AG04450 (cell line): Measurements from ENCODE around the gene RNF144B. TPM values are rescaled to one million over a fixed set of nuclear protein-coding genes. Genes with fewer than 3 reads are reported as not detected.
"Not testable (repeated sequence)": the region's sequence is repeated elsewhere in the genome, so short reads cannot be mapped to it uniquely, and the experiment has no call there.

Source experiments
- CTCF ChIA-PET: fragments of 300-600, 350-600 bp; formaldehyde crosslinking; extraction: SDS; loops from one replicate; lab custom pipeline; 2022; ENCODE audit warnings: antibody characterized with exemption, inconsistent platforms; lab: Charles Lee
- POLR2A ChIA-PET: fragments of 350-600 bp; formaldehyde crosslinking; extraction: SDS; loops from one replicate; lab custom pipeline; 2021; ENCODE audit warnings: antibody characterized with exemption, inconsistent platforms; lab: Yijun Ruan, JAX
- DNase-seq: peaks from one replicate; pipeline ENCODE4 v3.0.0-alpha.2; 2011; ENCODE audit warnings: low read depth, low spot score
- H3K27ac ChIP-seq: one replicate; pipeline ENCODE4 v1.5.1; 2012; ENCODE audit warnings: low read depth, low read length, control low read depth
- H3K27me3 ChIP-seq: one replicate; pipeline ENCODE4 v1.6.0; 2012; ENCODE audit warnings: low read length; ENCODE audit not compliant: control insufficient read depth, insufficient read depth
- H3K4me3 ChIP-seq: 2 replicates; pipeline ENCODE4 v1.5.1; 2011; ENCODE audit warnings: mild to moderate bottlenecking, low read depth, low read length, control low read depth
- H3K9me3 ChIP-seq: 2 replicates; pipeline ENCODE4 v1.5.1; 2012; ENCODE audit warnings: low read length; ENCODE audit not compliant: control insufficient read depth, insufficient read depth
- CTCF ChIP-seq: IDR thresholded peaks from 2 replicates; pipeline ENCODE4 v1.5.1; 2011; ENCODE audit warnings: low read depth, low read length, control low read depth, inconsistent platforms
- polyA plus RNA-seq: library from polyadenylated mRNA; depleted of rRNA; stranded (reverse); fragments of >200 nt; gene quantifications from 2 replicates; pipeline ENCODE4 v1.2.3, GENCODE V29; 2011

Gene RNF144B
- polyA plus RNA-seq, 1 experiment: 0.25 TPM

GRCh38 chr6:18359237-18359885 lies 27.8 kb upstream of the RNF144B start:
- TF ChIP-seq CTCF: no peak
- Histone ChIP-seq H3K4me3 (no peak overlapping the region), H3K27me3 (no peaks in the 10 kb centered on the region), H3K9me3 (no peaks in the 10 kb centered on the region), H3K27ac (no peak overlapping the region)
- POLR2A ChIA-PET: no interaction called here
- CTCF ChIA-PET: interaction anchor here (1.9 to 2.2 kb wide), 2 partner anchors 36 to 145 kb away, joined by 5 to 7 read pairs; no protein-coding TSS in a partner anchor
- DNase-seq: no peak

GRCh38 chr6:18360188-18360587 lies 27.0 kb upstream of the RNF144B start:
- Histone ChIP-seq H3K27me3 (no peaks in the 10 kb centered on the region), H3K27ac (no peak overlapping the region), H3K9me3 (no peaks in the 10 kb centered on the region), H3K4me3 (no peak overlapping the region)
- CTCF ChIA-PET: interaction anchor here (1.9 to 2.2 kb wide), 2 partner anchors 37 to 144 kb away, joined by 5 to 7 read pairs; no protein-coding TSS in a partner anchor
- DNase-seq: no peak
- POLR2A ChIA-PET: no interaction called here
- TF ChIP-seq CTCF: no peak

- no peak for TF ChIP-seq CTCF
- ChIA-PET POLR2A (no interaction called here), CTCF (interaction anchor here (2.1 kb wide), 1 partner anchor 142 kb away, joined by 7 read pairs; no protein-coding TSS in a partner anchor)
- DNase-seq: peak; percentile 90
- H3K4me3 ChIP-seq: no peak overlapping the region
- H3K27ac ChIP-seq: peak overlapping the region; percentile 91
- no peaks in the 10 kb centered on the region for H3K27me3 ChIP-seq
- H3K9me3 ChIP-seq: no peaks in the 10 kb centered on the region
These were observed 25.0 kb upstream of the RNF144B start for GRCh38 chr6:18362058-18362561.

GRCh38 chr6:18363746-18364145 lies 23.4 kb upstream of the RNF144B start:
- no peak for TF ChIP-seq CTCF
- Histone ChIP-seq H3K27me3 (no peaks in the 10 kb centered on the region), H3K9me3 (no peaks in the 10 kb centered on the region; the same call in 1 of the 2 replicates), H3K27ac (no peak overlapping the region), H3K4me3 (no peak overlapping the region)
- ChIA-PET POLR2A (no interaction called here), CTCF (interaction anchor here (2.1 kb wide), 1 partner anchor 140 kb away, joined by 7 read pairs; no protein-coding TSS in a partner anchor)
- DNase-seq: no peak

GRCh38 chr6:18364561-18364960 lies 22.6 kb upstream of the RNF144B start:
- CTCF ChIA-PET, POLR2A ChIA-PET: not testable (repeated sequence)

More at GRCh38 chr6:18364561-18364960, 22.6 kb upstream of the RNF144B start:
- not testable (repeated sequence) for H3K4me3 ChIP-seq, H3K27ac ChIP-seq, H3K27me3 ChIP-seq, H3K9me3 ChIP-seq, DNase-seq
